ENCODE measurements around the gene C11orf65.
A peak's percentile ranks its signal among the peaks of the same experiment; 100 is the strongest.
"Not testable (repeated sequence)": the region's sequence is repeated elsewhere in the genome, so short reads cannot be mapped to it uniquely, and the experiment has no call there.

Gene C11orf65

DNA sequence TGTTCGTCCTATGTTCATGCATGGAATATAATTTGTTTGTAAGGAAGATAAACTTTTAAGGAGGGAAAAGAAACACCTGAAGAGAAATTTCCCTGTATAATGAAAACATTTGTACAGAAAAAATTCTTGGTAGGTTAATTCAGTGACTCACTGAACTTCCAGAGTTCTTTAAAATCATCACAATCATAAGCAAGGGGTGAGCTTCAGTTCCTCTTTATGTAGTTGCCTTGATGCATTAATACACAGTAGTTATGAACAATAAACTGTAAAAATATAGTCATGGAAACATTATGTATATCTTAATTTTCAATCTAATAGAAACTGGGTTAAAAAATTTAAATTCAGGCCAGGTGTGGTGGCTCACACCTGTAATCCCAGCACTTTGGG, 1.1 kb upstream of the C11orf65 start:
- no peak for DNase-seq

- no peak for DNase-seq
Observed at GRCh38 chr11:108466405-108466804, 924 bp downstream of the C11orf65 start.

- no peak for DNase-seq
Observed at GRCh38 chr11:108453207-108453835, 14.0 kb downstream of the C11orf65 start.

DNA sequence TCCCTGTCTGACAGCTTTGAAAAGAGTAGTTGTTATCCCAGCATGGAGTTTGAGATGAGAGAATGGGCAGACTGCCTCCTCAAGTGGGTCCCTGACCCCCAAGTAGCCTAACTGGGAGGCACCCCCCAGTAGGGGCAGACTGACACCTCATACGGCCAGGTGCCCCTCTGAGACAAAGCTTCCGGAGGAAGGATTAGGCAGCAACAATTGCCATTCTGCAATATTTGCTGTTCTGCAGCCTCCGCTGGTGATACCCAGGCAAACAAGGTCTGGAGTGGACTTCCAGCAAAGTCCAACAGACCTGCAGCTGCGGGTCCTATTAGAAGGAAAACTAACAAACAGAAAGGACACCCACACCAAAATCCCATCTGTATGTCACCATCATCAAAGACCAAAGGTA, 25.9 kb downstream of the C11orf65 start:
- not testable (repeated sequence) for DNase-seq

DNA sequence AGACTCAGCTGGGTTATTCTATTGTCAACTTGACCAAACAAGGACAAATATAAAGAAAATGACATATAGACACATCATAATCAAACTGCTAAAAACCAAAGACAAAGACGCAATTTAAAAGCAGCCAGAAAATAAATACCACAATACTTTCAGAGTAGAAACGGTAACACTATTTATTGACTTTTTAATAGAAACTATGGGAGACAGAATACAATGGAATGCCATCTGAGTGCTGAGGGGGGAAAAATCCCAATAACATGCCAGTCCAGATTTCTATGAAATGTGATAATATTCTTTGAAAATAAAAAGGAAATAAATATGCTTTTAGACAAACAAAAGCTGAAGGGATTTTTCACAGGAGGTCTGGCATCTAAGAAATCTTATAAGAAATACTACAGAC, 30.7 kb downstream of the C11orf65 start:
- no peak for DNase-seq

DNA sequence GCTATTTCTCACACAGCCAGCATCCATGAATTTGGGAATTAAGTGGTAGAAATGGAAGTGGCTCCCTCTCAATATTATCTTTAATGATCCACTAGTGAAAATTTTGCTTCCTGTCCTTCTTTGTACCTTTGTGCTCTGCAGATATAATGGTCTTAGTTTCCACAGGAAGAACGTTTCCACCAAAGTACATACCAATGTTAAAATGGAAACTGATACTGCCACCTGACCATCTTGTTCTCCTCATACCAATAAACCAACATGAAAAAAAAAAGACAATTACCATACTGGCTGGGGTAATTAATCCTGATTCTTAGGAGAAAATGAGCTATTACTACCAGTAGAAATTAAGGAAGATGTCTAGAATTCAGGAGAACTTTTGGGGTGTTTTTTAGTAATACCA, 32.3 kb downstream of the C11orf65 start:
- DNase-seq, result no peak

DNA sequence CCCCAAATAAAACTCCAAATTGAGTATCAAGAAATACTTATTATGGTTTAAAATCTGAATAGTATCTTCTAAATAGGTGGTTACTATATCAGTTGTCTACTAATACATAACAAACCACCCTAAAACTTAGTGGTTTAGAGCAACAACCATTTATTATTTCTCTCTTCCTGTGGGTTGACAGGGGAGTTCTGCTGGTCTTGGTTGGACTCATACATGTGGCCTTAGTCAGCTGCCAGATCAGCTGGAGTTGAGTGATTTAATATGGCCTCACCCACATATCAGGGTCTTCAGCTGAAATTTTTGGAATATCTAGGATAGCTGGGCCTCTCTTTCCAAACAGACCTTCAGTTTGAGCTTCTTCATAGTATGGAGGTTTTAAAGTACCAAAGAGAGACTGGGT, 34.5 kb downstream of the C11orf65 start:
- no peak for DNase-seq

- DNase-seq, result no peak
Observed at GRCh38 chr11:108431997-108432396, 35.3 kb downstream of the C11orf65 start.

- DNase-seq, result no peak
Observed at GRCh38 chr11:108431370-108431769, 36.0 kb downstream of the C11orf65 start.

- peak; percentile 25 for DNase-seq
Observed at GRCh38 chr11:108417551-108417950, 49.8 kb downstream of the C11orf65 start.

DNA sequence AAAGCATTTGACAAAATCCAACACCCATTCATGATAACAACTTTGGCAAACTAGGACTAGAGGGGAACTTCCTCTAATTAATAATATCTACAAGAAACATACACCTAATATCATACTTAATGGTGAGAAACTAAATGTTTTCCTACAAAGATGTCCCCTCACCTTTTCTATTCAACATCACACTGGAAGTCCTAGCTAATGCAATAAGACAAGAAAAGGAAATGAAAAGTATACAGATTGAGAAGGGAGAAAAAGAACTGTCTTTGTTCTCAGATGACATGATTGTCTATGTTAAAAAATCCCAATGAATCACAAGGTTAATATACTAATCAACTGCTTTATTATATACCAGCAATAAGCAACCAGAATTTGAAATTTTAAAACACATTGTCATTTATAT, 52.4 kb downstream of the C11orf65 start:
- no peak for DNase-seq

DNA sequence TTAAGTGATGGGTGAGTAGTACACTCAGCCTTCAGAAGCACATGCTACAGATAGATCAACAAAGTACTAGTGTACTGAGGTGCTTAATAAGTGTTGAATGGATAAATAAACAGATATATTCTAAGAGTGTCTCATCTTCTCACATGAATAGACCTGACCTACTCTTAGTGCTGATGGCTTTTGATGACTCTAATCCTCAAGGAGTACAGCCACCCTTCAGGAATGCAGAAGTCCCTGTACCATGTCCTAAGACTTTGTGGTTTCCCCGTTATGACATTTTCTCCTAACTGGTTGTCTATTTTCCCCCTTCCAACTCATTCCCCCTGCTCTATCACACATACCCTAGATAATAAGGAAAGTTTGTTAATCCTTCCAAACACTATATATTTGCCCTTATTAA, 61.6 kb downstream of the C11orf65 start:
- no peak for DNase-seq

DNA sequence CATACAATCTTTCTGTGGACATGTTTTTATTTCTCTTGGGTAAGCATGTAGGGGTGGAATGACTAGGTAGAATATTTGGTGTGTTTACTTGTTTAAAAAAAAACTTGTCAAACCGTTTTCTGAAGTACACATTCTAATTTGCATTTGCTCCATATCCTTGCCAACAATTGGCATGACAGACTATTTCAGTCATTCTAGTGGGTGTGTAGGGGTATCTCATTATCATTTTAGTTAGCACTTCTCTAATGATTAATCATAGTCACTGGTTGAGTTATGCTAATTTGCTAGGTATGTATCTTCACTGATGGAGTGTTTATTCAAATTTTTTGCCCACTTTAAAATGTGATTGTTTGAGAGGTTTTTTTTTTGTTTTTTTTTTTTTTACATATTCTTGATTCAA, 64.3 kb downstream of the C11orf65 start:
- no peak for DNase-seq

DNA sequence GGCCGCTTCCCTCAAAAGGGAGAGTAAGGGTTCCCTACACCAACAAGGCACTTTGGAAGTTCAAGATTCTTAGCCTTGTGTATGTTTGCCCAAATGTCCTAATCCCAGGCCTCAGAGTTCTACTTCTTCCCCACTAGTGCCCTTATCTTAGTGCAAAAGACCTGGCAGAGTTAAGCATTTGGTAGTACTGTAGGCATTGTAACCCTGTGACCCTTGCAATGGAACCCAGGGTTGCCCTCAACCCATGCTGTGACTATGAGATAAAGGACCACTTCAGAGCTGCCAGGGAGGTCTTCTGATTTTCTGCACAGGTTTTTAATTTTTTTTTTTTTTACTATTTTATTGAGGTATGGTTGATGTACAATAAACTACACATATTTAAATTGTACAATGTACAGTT, 65.1 kb downstream of the C11orf65 start:
- DNase-seq, result peak; percentile 68

- no peak for DNase-seq
Observed at GRCh38 chr11:108398439-108398838, 68.9 kb downstream of the C11orf65 start.

DNA sequence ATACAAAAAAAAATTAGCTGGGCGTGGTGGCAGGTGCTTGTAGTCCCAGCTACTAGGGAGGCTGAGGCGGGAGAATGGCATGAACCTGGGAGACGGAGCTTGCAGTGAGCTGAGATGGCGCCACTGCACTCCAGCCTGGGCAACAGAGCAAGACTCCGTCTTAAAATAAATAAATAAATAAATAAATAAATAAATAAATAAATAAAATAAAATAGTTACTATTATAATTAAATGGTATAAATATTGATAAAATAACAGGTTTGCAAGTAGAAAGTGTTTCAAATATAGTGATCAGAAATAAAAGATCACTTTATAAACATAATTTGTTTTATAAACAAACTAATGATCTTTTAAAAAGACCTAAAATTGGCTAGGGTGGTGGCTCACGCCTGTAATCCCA, 70.7 kb downstream of the C11orf65 start:
- DNase-seq, result not testable (repeated sequence)

DNA sequence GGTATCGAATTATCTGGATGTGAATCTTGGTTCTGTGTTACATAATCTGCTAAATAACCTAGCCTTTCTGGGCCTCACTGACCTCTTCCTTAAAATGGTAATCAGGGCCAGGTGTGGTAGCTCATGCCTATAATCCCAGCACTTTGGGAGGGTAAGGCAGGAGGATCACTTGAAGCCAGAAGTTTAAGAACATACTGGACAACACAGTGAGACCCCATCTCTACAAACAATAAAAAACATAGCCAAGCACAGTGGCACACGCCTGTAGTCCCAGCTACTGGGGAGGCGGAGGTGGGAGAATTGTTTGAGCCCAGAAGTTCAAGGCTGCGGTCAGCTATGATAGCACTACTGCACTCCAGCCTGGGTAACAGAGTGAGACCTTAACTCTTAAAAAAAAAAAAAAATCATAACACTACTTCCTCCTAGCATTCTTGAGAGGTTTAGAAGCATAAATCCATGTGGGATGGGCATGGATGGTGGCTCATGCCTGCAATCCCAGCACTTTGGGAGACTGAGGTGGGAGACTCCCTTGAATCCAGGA, 72.5 kb downstream of the C11orf65 start:
- no peak for DNase-seq

GRCh38 chr11:108393046-108393445, 74.3 kb downstream of the C11orf65 start:
- no peak for DNase-seq

DNA sequence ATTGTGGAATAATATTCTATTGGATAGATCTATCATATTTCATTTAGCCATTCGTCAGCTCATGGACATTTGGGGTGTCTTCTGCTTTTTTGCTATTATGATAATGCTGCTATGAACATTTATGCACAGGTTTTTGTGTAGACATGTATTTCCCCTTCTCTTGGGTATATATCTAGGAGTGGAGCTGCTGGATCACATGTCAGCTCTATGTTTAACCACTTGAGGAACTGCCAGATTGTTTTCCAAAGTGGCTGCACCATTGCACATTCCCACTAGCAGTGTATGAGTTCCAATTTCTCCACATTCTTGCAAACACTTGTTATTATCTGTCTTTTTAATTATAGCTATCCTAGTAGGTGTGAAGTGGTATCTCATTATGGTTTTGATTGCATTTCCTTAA, 75.0 kb downstream of the C11orf65 start:
- no peak for DNase-seq

DNA sequence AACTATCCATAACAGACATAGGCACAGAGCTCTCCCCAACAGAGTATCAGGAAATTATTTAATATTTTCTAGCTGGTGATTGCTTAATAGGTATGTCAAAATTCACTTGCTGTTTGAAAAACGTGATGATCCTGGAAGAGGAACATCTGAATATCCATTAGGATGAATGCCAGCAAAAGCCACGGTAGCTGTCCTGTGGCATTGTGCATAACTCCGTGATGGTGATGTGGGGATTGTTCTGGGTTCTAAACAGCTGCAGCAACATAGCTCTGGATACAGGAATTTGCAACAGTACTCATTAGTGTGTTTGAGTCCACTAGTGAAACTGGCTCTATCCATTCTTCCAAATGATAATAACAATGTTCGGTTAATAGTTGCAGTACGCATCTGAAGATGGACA, 78.8 kb downstream of the C11orf65 start:
- no peak for DNase-seq

DNA sequence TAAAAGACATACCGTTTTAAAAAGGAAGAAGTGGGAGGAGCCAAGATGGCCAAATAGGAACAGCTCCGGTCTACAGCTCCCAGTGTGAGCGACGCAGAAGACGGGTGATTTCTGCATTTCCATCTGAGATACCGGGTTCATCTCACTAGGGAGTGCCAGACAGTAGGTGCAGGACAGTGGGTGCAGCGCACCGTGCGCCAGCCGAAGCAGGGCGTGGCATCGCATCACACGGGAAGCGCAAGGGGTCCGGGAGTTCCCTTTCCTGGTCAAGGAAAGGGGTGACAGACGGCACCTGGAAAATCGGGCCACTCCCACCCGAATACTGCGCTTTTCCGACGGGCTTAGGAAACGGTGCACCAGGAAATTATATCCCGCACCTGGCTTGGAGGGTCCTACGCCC, 93.8 kb downstream of the C11orf65 start:
- not testable (repeated sequence) for DNase-seq

DNA sequence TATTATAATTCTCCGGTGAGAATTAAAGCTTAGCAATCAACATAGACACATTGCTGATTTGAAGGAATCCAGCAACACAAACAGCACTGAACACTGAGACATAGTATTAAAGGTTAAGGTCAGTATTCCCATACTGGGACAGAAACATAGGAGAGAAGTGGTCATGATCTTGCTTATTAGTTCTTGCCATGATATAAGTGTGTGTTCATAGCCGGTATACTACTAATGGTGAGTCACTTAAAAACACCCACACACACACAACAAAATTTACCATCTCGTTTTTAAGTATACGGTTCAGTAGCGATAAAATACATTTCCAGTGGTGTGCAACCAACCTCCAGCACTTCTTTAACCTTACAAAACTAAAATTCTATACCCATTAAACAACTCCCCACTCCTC, 96.3 kb downstream of the C11orf65 start:
- DNase-seq, result no peak

GRCh38 chr11:108370315-108370714, 97.0 kb downstream of the C11orf65 start:
- no peak for DNase-seq

GRCh38 chr11:108369064-108369463, 98.3 kb downstream of the C11orf65 start:
- no peak for DNase-seq

DNA sequence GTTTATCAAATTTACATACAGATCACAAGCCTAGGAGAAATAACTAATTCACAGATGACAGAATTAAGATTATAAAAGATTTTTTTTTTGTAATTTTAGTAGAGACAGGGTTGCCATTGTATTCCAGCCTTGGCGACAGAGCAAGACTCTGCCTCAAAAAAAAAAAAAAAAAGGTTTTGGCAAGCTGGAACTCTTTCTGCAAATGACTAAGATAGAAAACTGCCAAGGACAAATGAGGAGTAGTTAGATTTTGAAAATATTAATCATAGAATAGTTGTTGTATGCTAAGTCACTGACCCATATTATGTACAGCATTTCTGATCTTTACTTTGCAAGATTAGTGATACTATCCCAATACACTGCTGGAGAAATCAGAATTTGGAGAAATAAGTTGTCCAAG, 99.2 kb downstream of the C11orf65 start:
- DNase-seq, result no peak

Measured in hematopoietic multipotent progenitor cell treated with erythropoietin and hydrocortisone succinate and interleukin-3 and kit ligand, for 8 days (in vitro differentiated cells).